Stomach (tissue), 9 donors: ENCODE measurements around the gene SULT1C4. TPM values are rescaled to one million over a fixed set of nuclear protein-coding genes. Genes with fewer than 3 reads are reported as not detected.
A peak's percentile ranks its signal among the peaks of the same experiment; 100 is the strongest.

ENCODE experiments used
- DNase-seq, 2 donors: peaks; one replicate each; pipeline versions ENCODE4 v3.0.0 to v3.0.0-alpha.2; 2013 to 2019
- H3K27ac ChIP-seq, 5 donors: fragments of 200-600 bp in 4 of 5; sonication (generic) in 4 of 5; one replicate each; pipeline ENCODE4 v1.5.1; 2013 to 2019; ENCODE audit warnings: mild to moderate bottlenecking in 1 of 5, moderate library complexity in 1 of 5
- H3K27me3 ChIP-seq, 3 donors: fragments of 200-600 bp; sonication (generic); one replicate each; pipeline ENCODE4 v1.5.1; 2017 to 2019; ENCODE audit warnings: mixed run types in 1 of 3
- H3K36me3 ChIP-seq, 4 donors: fragments of 200-600 bp; sonication (generic); 1 replicate in 3 of 4; 2 replicates in 1 of 4; pipeline ENCODE4 v1.5.1; 2016 to 2019
- H3K4me1 ChIP-seq, 4 donors: fragments of 200-600 bp; sonication (generic); one replicate each; pipeline ENCODE4 v1.5.1; 2016 to 2019
- H3K4me3 ChIP-seq, 4 donors: fragments of 200-600 bp; sonication (generic) in 3 of 4; one replicate each; pipeline ENCODE4 v1.5.1; 2016 to 2019; ENCODE audit warnings: mild to moderate bottlenecking in 1 of 4
- H3K9me3 ChIP-seq, 4 donors: fragments of 200-600 bp; sonication (generic); one replicate each; pipeline ENCODE4 v1.5.1; 2016 to 2019
- EP300 ChIP-seq: sonication (generic); formaldehyde crosslinking; IDR thresholded peaks from one replicate; pipeline ENCODE4 v1.6.1; 2017; ENCODE audit warnings: antibody characterized with exemption
- POLR2A ChIP-seq, 4 donors: fragments of 450-650 bp; IDR thresholded peaks; one replicate each; pipeline ENCODE4 v1.6.1; 2016; ENCODE audit warnings: antibody characterized with exemption in 4 of 4, control low read depth in 2 of 4, mild to moderate bottlenecking in 1 of 4, moderate library complexity in 1 of 4
- POLR2AphosphoS5 ChIP-seq, 3 donors: sonication (generic); formaldehyde crosslinking; IDR thresholded peaks; one replicate each; pipeline ENCODE4 v1.6.1; 2016; ENCODE audit warnings: antibody characterized with exemption in 3 of 3
- WGBS, 5 donors: extraction: QIAGEN DNeasy Blood & Tissue Kit in 3 of 5; methylation state at CpG; one replicate each; pipeline versions ENCODE4 v1.1.5 to v1.1.7; 2013 to 2018; 5-methylcytosine and 5-hydroxymethylcytosine counted together
- intact Hi-C: fragments of 100-400 bp; cut with DNase I; formaldehyde crosslinking; loops from one replicate; pipeline ENCODE4 v1.15.1; 2023; ENCODE audit warnings: low total_unique reads
- polyA plus RNA-seq, 3 donors: library from polyadenylated mRNA; stranded (reverse); fragments of 200-250 nt; gene quantifications; one replicate each; pipeline ENCODE4 v1.2.3, GENCODE V29; 2013
- total RNA-seq, 5 donors: library from RNA; depleted of rRNA; stranded (reverse); fragments of >200 nt; gene quantifications; one replicate each; pipeline versions ENCODE4 v1.1.0 to v1.2.3, GENCODE V29; 2014 to 2016
- TF ChIP-seq, protein P1 (sequence below), 7 experiments: fragments of 450-650 bp in 4 of 7; fragments of 200-600 bp in 3 of 7; sonication (generic) in 3 of 7; IDR thresholded peaks; one replicate each; pipeline ENCODE4 v1.5.1; 2016 to 2019; ENCODE audit warnings: antibody characterized with exemption in 7 of 7, control low read depth in 2 of 7, mild to moderate bottlenecking in 1 of 7
- donor health status: healthy with polysubstance abuse.
- donor health status: Bipolar disorder and iron deficiency.
- donor health status: healthy.

Gene SULT1C4
- total and polyA plus RNA-seq, 8 donors: 0.62 to 20.7 (median 2.0) TPM; not detected in 3

DNA sequence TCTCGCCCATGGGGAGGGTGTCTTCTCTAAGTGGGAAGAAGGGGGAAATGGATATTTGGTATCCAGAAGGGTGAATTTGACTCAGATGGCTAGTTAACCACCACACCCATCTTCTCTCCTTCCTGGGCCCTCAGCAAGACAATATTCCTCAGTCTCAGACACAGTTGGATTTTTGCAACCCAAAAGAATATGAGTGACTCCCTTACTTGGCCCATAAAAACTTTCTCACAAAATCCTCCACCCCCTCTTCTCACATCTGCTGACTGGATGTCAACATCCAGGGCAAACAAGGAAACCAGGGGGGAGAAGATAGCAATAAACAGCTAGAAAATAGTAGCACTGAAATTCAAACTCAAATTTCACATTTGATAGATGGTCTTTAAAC, 35.9 kb downstream of the SULT1C4 start:
- intact Hi-C loops: no loop called here
- no peak for DNase-seq
- WGBS, 5 donors: 73 to 100% (median 92%) methylated on average over 1 of the region's 1 CpG
- Histone ChIP-seq H3K4me1 (no peaks in the 10 kb centered on the region), H3K36me3 (no peaks in the 10 kb centered on the region), H3K4me3 (no peak overlapping the region), H3K27ac (no peak overlapping the region), H3K9me3 (no peaks in the 10 kb centered on the region), H3K27me3 (no peaks in the 10 kb centered on the region)
- TF ChIP-seq, protein P1, sequence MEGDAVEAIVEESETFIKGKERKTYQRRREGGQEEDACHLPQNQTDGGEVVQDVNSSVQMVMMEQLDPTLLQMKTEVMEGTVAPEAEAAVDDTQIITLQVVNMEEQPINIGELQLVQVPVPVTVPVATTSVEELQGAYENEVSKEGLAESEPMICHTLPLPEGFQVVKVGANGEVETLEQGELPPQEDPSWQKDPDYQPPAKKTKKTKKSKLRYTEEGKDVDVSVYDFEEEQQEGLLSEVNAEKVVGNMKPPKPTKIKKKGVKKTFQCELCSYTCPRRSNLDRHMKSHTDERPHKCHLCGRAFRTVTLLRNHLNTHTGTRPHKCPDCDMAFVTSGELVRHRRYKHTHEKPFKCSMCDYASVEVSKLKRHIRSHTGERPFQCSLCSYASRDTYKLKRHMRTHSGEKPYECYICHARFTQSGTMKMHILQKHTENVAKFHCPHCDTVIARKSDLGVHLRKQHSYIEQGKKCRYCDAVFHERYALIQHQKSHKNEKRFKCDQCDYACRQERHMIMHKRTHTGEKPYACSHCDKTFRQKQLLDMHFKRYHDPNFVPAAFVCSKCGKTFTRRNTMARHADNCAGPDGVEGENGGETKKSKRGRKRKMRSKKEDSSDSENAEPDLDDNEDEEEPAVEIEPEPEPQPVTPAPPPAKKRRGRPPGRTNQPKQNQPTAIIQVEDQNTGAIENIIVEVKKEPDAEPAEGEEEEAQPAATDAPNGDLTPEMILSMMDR (IDR thresholded peaks at IDR 0.05): no peak
- TF ChIP-seq POLR2AphosphoS5 (IDR thresholded peaks at IDR 0.05) (no peak), EP300 (no peak), POLR2A (IDR thresholded peaks at IDR 0.05) (no peak)

DNA sequence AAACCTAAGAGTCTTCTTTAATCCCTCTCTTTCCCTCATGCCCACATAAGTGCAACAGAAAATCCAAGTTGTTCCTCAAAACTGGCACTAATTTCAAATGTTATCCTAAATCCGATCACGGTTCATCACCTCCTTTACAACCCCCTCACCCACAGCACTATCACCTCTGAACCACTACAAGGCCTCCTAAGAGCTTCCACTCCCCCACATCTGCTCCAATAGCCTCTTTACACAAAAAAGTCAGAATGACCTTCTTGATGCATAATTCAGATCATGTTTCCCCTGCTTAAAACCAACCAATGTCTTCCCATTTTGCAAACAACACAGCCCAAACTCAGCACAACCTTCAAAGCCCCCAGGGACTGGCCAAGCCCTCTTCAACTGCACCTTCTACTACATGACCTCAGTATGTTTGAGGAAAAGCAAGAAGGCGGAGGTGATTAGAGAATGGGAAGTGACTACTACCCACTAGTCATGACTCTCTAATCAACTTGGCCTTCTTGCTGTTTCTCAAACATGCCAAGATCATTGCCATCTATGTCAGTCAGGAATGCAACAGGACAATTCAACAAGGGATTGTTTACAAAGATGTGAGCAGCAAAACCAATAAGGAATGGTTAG, 36.6 kb downstream of the SULT1C4 start:
- TF ChIP-seq POLR2A (IDR thresholded peaks at IDR 0.05) (no peak), EP300 (no peak)
- no peaks in the 10 kb centered on the region for H3K36me3 ChIP-seq
- intact Hi-C loops: no loop called here
- no peaks in the 10 kb centered on the region for H3K27me3 ChIP-seq
- 91 to 97% (median 93%) methylated on average over 3 of the region's 3 CpGs for whole genome bisulfite sequencing, 5 donors
- no peaks in the 10 kb centered on the region for H3K4me1 ChIP-seq
- H3K27ac ChIP-seq: no peak overlapping the region
- H3K4me3 ChIP-seq: no peak overlapping the region
- DNase-seq: no peak
- no peaks in the 10 kb centered on the region for H3K9me3 ChIP-seq

DNA sequence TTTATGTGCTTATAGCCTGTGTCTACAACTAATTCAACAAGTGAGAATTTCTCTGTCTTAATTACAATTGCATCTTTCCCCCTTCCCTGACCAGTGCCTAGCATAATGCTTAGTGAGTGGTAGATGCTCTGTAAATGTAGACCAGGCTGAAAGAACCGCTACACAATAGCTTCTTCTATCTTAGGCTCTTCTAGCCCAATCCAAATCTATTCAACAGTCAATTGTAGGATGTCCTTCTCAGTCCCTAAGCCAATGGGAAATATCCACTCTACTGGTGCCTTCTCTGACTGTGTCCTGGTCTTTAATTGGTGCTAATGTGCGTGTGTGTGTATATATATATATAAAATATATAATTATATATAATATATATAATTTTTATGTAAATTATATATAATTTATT, 37.2 kb downstream of the SULT1C4 start:
- no peak overlapping the region for H3K4me3 ChIP-seq
- no peak for DNase-seq
- intact Hi-C loops: no loop called here
- no peaks in the 10 kb centered on the region for H3K36me3 ChIP-seq
- TF ChIP-seq POLR2AphosphoS5 (IDR thresholded peaks at IDR 0.05) (no peak), EP300 (no peak), POLR2A (IDR thresholded peaks at IDR 0.05) (no peak)
- no peaks in the 10 kb centered on the region for H3K4me1 ChIP-seq
- H3K27me3 ChIP-seq: no peaks in the 10 kb centered on the region
- no peak overlapping the region for H3K27ac ChIP-seq
- 96 to 98% (median 97%) methylated on average over 2 of the region's 2 CpGs for WGBS, 5 donors
- H3K9me3 ChIP-seq: no peaks in the 10 kb centered on the region

DNA sequence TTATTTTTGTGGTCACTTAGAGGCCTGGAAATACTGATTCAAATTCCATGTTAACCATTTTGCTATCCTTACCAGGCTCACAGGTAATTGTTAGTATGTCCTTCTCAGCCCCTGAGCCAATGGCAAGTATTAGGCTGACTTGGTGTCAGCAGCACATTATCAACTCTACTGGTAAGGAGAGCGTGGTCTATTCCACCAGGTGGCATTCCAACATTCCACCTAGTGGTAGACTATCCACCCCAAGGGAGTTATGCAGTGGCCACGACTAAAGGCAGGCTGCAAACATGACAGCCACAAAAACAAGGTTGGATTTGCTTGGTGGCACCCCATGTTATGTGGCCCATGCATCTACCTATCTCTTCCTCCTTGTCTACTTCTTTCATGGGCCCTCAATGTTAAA, 39.5 kb downstream of the SULT1C4 start:
- Histone ChIP-seq H3K9me3 (no peaks in the 10 kb centered on the region), H3K27ac (no peak overlapping the region), H3K4me1 (no peaks in the 10 kb centered on the region), H3K27me3 (no peaks in the 10 kb centered on the region), H3K4me3 (no peak overlapping the region), H3K36me3 (no peaks in the 10 kb centered on the region)
- 40 to 59% (median 50%) methylated on average over 2 of the region's 2 CpGs for WGBS, 5 donors
- peak; percentile 14 to 30 for DNase-seq
- TF ChIP-seq EP300: no peak
- TF ChIP-seq, protein P1 (IDR thresholded peaks at IDR 0.05): peak in 2 of 7 experiments; percentile 28 to 50
- intact Hi-C loops: no loop called here

DNA sequence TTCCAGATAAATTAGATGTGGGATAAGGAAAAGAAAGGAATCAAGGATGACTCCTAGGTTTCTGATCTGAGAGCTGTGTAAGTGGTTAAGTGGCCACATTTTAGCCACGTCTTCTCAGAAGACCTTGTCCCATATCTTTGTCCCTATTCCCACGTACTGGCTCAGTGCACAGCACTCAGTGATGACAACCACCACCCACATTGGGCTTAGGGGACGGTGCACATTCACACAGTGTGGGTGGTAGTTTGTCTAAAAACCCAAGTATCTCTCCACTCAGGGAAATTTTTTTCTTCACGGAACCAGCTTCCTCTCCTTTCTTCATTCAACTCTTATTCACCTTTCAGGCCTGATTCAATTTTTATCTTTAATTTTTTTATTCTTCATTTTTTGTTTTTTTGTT, 40.7 kb downstream of the SULT1C4 start:
- WGBS, 5 donors: 78 to 94% (median 81%) methylated on average over 4 of the region's 4 CpGs
- intact Hi-C loops: no loop called here
- no peaks in the 10 kb centered on the region for H3K9me3 ChIP-seq
- no peak overlapping the region for H3K27ac ChIP-seq
- TF ChIP-seq POLR2A (IDR thresholded peaks at IDR 0.05) (no peak), EP300 (no peak), POLR2AphosphoS5 (IDR thresholded peaks at IDR 0.05) (no peak)
- TF ChIP-seq, protein P1 (IDR thresholded peaks at IDR 0.05): no peak
- H3K36me3 ChIP-seq: no peaks in the 10 kb centered on the region
- no peaks in the 10 kb centered on the region for H3K27me3 ChIP-seq
- H3K4me1 ChIP-seq: no peaks in the 10 kb centered on the region
- no peak overlapping the region for H3K4me3 ChIP-seq
- DNase-seq: no peak
